MCF 10A (cell line): Measurements from ENCODE around the gene PRKN. TPM values are rescaled to one million over a fixed set of nuclear protein-coding genes. Genes with fewer than 3 reads are reported as not detected.

Experiments
- BruUV-seq: library from RNA; stranded (reverse); fragments of 400-500 nt; replicated peaks from 2 replicates; lab custom pipeline; 2021; lab: Mats Ljungman, UMichigan
- CTCF ChIA-PET: fragments of 300-600 bp; sonication (Branson Sonifier 250); formaldehyde crosslinking; extraction: SDS; loops from one replicate; lab custom pipeline; 2021; ENCODE audit warnings: antibody characterized with exemption, inconsistent platforms; lab: Yijun Ruan, JAX
- POLR2A ChIA-PET: fragments of 300-600, 350-650 bp; sonication (Branson Sonifier 250); formaldehyde crosslinking; extraction: SDS; loops from one replicate; lab custom pipeline; 2020; ENCODE audit warnings: antibody characterized with exemption, inconsistent platforms; lab: Yijun Ruan, JAX
- DNase-seq: peaks from one replicate; pipeline ENCODE4 v3.0.0-alpha.2; 2018; ENCODE audit not compliant: unreplicated experiment
- H3K27ac Mint-ChIP-seq: one replicate; pipeline ENCODE4 v1.8.0; 2022; ENCODE audit warnings: mild to moderate bottlenecking, low read depth, mixed read lengths; ENCODE audit not compliant: unreplicated experiment
- H3K27me3 Mint-ChIP-seq: one replicate; pipeline ENCODE4 v1.8.0; 2022; ENCODE audit warnings: mixed read lengths; ENCODE audit not compliant: insufficient read depth, unreplicated experiment
- H3K36me3 Mint-ChIP-seq: one replicate; pipeline ENCODE4 v1.8.0; 2022; ENCODE audit warnings: mild to moderate bottlenecking, moderate library complexity, mixed read lengths; ENCODE audit not compliant: insufficient read depth, unreplicated experiment
- H3K4me1 Mint-ChIP-seq: one replicate; pipeline ENCODE4 v1.8.0; 2022; ENCODE audit warnings: mixed read lengths; ENCODE audit not compliant: insufficient read depth, unreplicated experiment
- H3K4me3 Mint-ChIP-seq: one replicate; pipeline ENCODE4 v1.8.0; 2022; ENCODE audit warnings: mild to moderate bottlenecking, moderate library complexity, mixed read lengths; ENCODE audit not compliant: unreplicated experiment
- H3K9me3 Mint-ChIP-seq: one replicate; pipeline ENCODE4 v1.8.0; 2022; ENCODE audit warnings: mixed read lengths; ENCODE audit not compliant: unreplicated experiment
- intact Hi-C: fragments of 100-400 bp; cut with micrococcal nuclease; formaldehyde crosslinking; loops from 2 replicates; pipeline ENCODE4 v1.14.1; 2022
- total RNA-seq: library from RNA; stranded (reverse); gene quantifications from 2 replicates; pipeline ENCODE4 v1.2.3, GENCODE V29; 2022
- TF ChIP-seq, protein P1 (sequence below): fragments of 200-600 bp; IDR thresholded peaks from one replicate; pipeline ENCODE4 v1.8.0; 2022; ENCODE audit warnings: antibody characterized with exemption, mild to moderate bottlenecking; ENCODE audit not compliant: unreplicated experiment

The PRKN gene
- total RNA-seq, 1 experiment from 2014 or later = 2.5 TPM

DNA sequence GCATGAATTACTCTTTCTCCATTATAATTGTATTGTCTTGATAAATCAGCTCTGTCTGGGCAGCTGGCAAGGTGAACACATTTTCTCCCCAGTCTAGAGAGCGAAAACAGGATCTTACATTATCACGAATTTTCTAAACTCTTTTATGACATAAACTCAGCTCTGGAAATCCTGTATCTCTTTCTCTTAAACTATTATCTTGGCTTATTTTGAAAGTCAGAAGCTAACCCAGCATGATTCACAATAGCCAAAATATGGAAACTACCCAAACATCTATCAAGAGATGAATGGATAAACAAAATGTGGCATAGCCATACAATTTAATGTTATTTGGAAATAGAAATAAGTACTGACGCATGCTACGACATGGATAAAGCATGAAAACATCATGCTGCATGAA is 1427.8 kb downstream of the PRKN start:
- no TSS peak for BruUV-seq
- no peaks in the 10 kb centered on the region for H3K9me3 Mint-ChIP-seq
- no peaks in the 10 kb centered on the region for H3K36me3 Mint-ChIP-seq
- DNase-seq = no peak
- no peaks in the 10 kb centered on the region for H3K27me3 Mint-ChIP-seq
- peaks cover 33% of the 10 kb centered on the region for H3K4me1 Mint-ChIP-seq
- TF ChIP-seq, protein P1, sequence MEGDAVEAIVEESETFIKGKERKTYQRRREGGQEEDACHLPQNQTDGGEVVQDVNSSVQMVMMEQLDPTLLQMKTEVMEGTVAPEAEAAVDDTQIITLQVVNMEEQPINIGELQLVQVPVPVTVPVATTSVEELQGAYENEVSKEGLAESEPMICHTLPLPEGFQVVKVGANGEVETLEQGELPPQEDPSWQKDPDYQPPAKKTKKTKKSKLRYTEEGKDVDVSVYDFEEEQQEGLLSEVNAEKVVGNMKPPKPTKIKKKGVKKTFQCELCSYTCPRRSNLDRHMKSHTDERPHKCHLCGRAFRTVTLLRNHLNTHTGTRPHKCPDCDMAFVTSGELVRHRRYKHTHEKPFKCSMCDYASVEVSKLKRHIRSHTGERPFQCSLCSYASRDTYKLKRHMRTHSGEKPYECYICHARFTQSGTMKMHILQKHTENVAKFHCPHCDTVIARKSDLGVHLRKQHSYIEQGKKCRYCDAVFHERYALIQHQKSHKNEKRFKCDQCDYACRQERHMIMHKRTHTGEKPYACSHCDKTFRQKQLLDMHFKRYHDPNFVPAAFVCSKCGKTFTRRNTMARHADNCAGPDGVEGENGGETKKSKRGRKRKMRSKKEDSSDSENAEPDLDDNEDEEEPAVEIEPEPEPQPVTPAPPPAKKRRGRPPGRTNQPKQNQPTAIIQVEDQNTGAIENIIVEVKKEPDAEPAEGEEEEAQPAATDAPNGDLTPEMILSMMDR = no peak
- ChIA-PET CTCF (interaction anchor here (0.6 to 0.7 kb wide), 3 partner anchors 151 to 333 kb away, joined by 3 to 4 read pairs (median 3); no protein-coding TSS in a partner anchor), POLR2A (interaction anchor here (0.7 kb wide), 1 partner anchor 1533 kb away, joined by 3 read pairs; no protein-coding TSS in a partner anchor)
- H3K4me3 Mint-ChIP-seq = no peak overlapping the region
- no peak overlapping the region for H3K27ac Mint-ChIP-seq
- intact Hi-C loops = no loop called here

Other genes starting within 250 kb of the PRKN start
- not detected in 2 replicates for gene PACRG, start 208 bp upstream of the PRKN start, total RNA-seq